ENCODE data around the gene TNP2.

Gene TNP2

GRCh38 chr16:11272484-11272883, 3.4 kb upstream of the TNP2 start:
- DNase-seq (no peak), ATAC-seq (ENCODE audit: insufficient read depth, low read depth) (no peak)
- Histone ChIP-seq H3K27ac (ENCODE audit: low read length) (no peak overlapping the region), H4K20me1 (ENCODE audit: insufficient read depth, low read length) (no peaks in the 10 kb centered on the region), H3K4me1 (ENCODE audit: insufficient read depth, low read length) (no peaks in the 10 kb centered on the region), H3K9me3 (ENCODE audit: insufficient read depth, low read length, severe bottlenecking) (no peaks in the 10 kb centered on the region), H3K4me2 (ENCODE audit: insufficient read depth, low read length) (no peak overlapping the region), H3K4me3 (ENCODE audit: low read depth in 1 of 2, low read length in 2 of 2) (no peak overlapping the region), H3K27me3 (ENCODE audit: insufficient read depth, low read length, poor library complexity) (no peaks in the 10 kb centered on the region), H3K79me2 (ENCODE audit: insufficient read depth, low read length) (no peaks in the 10 kb centered on the region), H3K36me3 (ENCODE audit: insufficient read depth, low read length) (no peaks in the 10 kb centered on the region), H2AFZ (ENCODE audit: low read depth, low read length) (no peak overlapping the region), H3K9ac (ENCODE audit: low read depth, low read length) (no peak overlapping the region)
- TF ChIP-seq CTCF (IDR thresholded peaks at IDR 0.05; ENCODE audit: borderline replicate concordance, extremely low read depth, low read length, poor library complexity, severe bottlenecking) (no peak), EZH2 (IDR thresholded peaks at IDR 0.05; ENCODE audit: borderline replicate concordance, low read depth, low read length, severe bottlenecking) (no peak)

- ATAC-seq (ENCODE audit: insufficient read depth, low read depth) (no peak), DNase-seq (no peak)
- Histone ChIP-seq H3K79me2 (ENCODE audit: insufficient read depth, low read length) (no peaks in the 10 kb centered on the region), H3K27ac (ENCODE audit: low read length) (no peak overlapping the region), H3K4me2 (ENCODE audit: insufficient read depth, low read length) (no peak overlapping the region), H3K27me3 (ENCODE audit: insufficient read depth, low read length, poor library complexity) (no peaks in the 10 kb centered on the region), H2AFZ (ENCODE audit: low read depth, low read length) (no peak overlapping the region), H3K4me1 (ENCODE audit: insufficient read depth, low read length) (no peaks in the 10 kb centered on the region), H3K9me3 (ENCODE audit: insufficient read depth, low read length, severe bottlenecking) (no peaks in the 10 kb centered on the region), H3K36me3 (ENCODE audit: insufficient read depth, low read length) (no peaks in the 10 kb centered on the region), H3K4me3 (ENCODE audit: low read depth in 1 of 2, low read length in 2 of 2) (no peak overlapping the region), H4K20me1 (ENCODE audit: insufficient read depth, low read length) (no peaks in the 10 kb centered on the region), H3K9ac (ENCODE audit: low read depth, low read length) (no peak overlapping the region)
- TF ChIP-seq CTCF (IDR thresholded peaks at IDR 0.05; ENCODE audit: borderline replicate concordance, extremely low read depth, low read length, poor library complexity, severe bottlenecking) (no peak), EZH2 (IDR thresholded peaks at IDR 0.05; ENCODE audit: borderline replicate concordance, low read depth, low read length, severe bottlenecking) (no peak)
Measured at GRCh38 chr16:11271610-11272009, 2.5 kb upstream of the TNP2 start.

- Histone ChIP-seq H3K4me3 (ENCODE audit: low read depth in 1 of 2, low read length in 2 of 2) (no peak overlapping the region), H3K9me3 (ENCODE audit: insufficient read depth, low read length, severe bottlenecking) (no peaks in the 10 kb centered on the region), H3K4me2 (ENCODE audit: insufficient read depth, low read length) (no peak overlapping the region), H3K79me2 (ENCODE audit: insufficient read depth, low read length) (no peaks in the 10 kb centered on the region), H3K27ac (ENCODE audit: low read length) (no peak overlapping the region), H2AFZ (ENCODE audit: low read depth, low read length) (no peak overlapping the region), H4K20me1 (ENCODE audit: insufficient read depth, low read length) (no peaks in the 10 kb centered on the region), H3K36me3 (ENCODE audit: insufficient read depth, low read length) (no peaks in the 10 kb centered on the region), H3K9ac (ENCODE audit: low read depth, low read length) (no peak overlapping the region), H3K27me3 (ENCODE audit: insufficient read depth, low read length, poor library complexity) (no peaks in the 10 kb centered on the region), H3K4me1 (ENCODE audit: insufficient read depth, low read length) (no peaks in the 10 kb centered on the region)
- ATAC-seq (ENCODE audit: insufficient read depth, low read depth) (no peak), DNase-seq (no peak)
- no peak for TF ChIP-seq CTCF (IDR thresholded peaks at IDR 0.05; ENCODE audit: borderline replicate concordance, extremely low read depth, low read length, poor library complexity, severe bottlenecking)
- no peak for TF ChIP-seq EZH2 (IDR thresholded peaks at IDR 0.05; ENCODE audit: borderline replicate concordance, low read depth, low read length, severe bottlenecking)
Measured at GRCh38 chr16:11270602-11271162, 1.6 kb upstream of the TNP2 start.

GRCh38 chr16:11265124-11265523, 4.0 kb downstream of the TNP2 start:
- no peaks in the 10 kb centered on the region for H3K9me3 ChIP-seq (ENCODE audit: insufficient read depth, low read length, severe bottlenecking)
- no peak overlapping the region for H3K27ac ChIP-seq (ENCODE audit: low read length)
- no peaks in the 10 kb centered on the region for H4K20me1 ChIP-seq (ENCODE audit: insufficient read depth, low read length)
- H3K4me1 ChIP-seq (ENCODE audit: insufficient read depth, low read length) = no peaks in the 10 kb centered on the region
- H2AFZ ChIP-seq (ENCODE audit: low read depth, low read length) = no peak overlapping the region
- no peak for TF ChIP-seq EZH2 (IDR thresholded peaks at IDR 0.05; ENCODE audit: borderline replicate concordance, low read depth, low read length, severe bottlenecking)
- ATAC-seq (ENCODE audit: insufficient read depth, low read depth) (no peak), DNase-seq (no peak)
- H3K27me3 ChIP-seq (ENCODE audit: insufficient read depth, low read length, poor library complexity) = no peaks in the 10 kb centered on the region
- H3K4me3 ChIP-seq (ENCODE audit: low read depth in 1 of 2, low read length in 2 of 2) = no peak overlapping the region
- no peaks in the 10 kb centered on the region for H3K36me3 ChIP-seq (ENCODE audit: insufficient read depth, low read length)
- H3K79me2 ChIP-seq (ENCODE audit: insufficient read depth, low read length) = no peaks in the 10 kb centered on the region
- H3K4me2 ChIP-seq (ENCODE audit: insufficient read depth, low read length) = no peak overlapping the region
- no peak overlapping the region for H3K9ac ChIP-seq (ENCODE audit: low read depth, low read length)
